Amniotic epithelial cell (primary cell): Measurements from ENCODE around the gene MOCS1.
A peak's percentile ranks its signal among the peaks of the same experiment; 100 is the strongest.

Experiments
- DNase-seq: peaks from one replicate; pipeline ENCODE4 v3.0.0-alpha.2; 2010; ENCODE audit warnings: low read depth

The MOCS1 gene

GRCh38 chr6:39876111-39876510, 58.2 kb downstream of the MOCS1 start:
- peak; percentile 47 for DNase-seq

- no peak for DNase-seq
Observed at GRCh38 chr6:39873439-39873838, 60.8 kb downstream of the MOCS1 start.

DNA sequence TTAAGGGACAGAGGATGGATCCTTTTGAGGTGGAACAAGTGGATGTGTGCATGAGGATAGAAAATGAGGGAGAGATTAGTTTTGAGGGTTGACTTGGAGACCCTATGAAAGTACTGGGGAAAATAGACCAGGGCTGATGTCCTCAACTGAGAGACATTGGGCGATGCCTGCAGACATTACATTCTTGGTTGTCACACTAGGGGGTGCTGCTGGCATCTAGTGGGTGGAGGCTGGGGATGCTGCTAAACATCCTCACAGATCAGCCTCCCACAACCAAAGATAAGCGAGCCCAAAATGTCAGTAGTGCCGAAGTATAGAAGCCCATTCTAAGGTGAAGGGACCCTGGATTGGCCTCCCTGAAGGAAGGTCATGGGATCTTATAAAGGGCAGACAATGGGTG, 63.3 kb downstream of the MOCS1 start:
- DNase-seq: no peak

DNA sequence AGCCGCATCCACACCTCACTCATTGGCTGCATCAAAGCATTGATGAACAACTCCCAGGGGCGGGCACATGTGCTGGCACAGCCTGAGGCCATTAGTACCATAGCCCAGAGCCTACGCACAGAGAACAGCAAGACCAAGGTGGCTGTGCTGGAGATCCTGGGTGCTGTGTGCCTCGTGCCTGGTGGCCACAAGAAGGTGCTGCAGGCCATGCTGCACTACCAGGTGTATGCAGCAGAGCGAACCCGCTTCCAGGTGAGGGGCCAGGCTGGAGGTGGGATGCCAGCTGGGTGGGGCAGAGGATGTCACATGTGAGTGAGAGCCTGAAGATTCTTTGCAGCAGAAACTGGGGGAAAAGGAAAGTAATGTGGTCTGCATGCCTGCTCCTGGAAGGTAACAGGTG, 66.7 kb downstream of the MOCS1 start:
- no peak for DNase-seq

- DNase-seq: peak; percentile 55
Observed at GRCh38 chr6:39865011-39865888, 69.0 kb downstream of the MOCS1 start.

GRCh38 chr6:39861663-39862062, 72.6 kb downstream of the MOCS1 start:
- no peak for DNase-seq

GRCh38 chr6:39859025-39859424, 75.2 kb downstream of the MOCS1 start:
- no peak for DNase-seq

DNA sequence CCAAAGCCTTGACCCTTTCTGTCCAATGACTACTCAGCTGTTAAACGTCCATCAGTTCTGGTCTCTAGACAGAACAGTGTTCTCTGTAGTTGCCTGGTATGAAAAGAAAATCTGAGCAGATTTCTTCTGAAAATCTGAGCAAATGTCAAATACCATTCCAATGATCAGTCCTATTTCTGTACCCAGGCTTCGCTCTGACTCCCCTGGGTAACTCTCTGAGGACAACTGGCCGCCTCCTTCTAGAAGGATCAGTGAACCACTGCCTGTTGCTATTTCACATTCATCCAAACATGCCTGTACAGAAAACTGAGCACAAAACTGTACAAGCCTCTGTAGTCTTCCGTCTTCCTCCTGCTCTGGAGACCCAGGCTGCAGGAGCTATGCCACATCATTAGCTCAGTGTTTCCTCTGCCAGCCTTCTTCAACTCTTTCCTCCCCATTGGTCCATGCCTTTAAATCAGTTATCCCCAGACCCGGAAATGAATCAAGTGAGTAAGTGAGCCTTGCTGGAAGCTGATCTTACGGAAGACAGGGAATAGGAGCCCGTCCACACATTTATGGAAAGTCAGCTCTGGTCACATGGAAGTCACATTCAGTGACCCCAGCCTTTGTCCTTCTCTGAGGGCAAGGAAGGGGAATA, 78.8 kb downstream of the MOCS1 start:
- DNase-seq: no peak
